H1 (cell line): ENCODE data around the gene ABCA13. TPM values are rescaled to one million over a fixed set of nuclear protein-coding genes. Genes with fewer than 3 reads are reported as not detected.

Source experiments
- CTCF ChIA-PET: fragments of 300-600 bp; sonication (Branson Sonifier 250); formaldehyde crosslinking; loops from one replicate; lab custom pipeline; 2021; ENCODE audit not compliant: partially characterized antibody; lab: Charles Lee
- POLR2A ChIA-PET: fragments of 300-600 bp; sonication (Branson Sonifier 250); formaldehyde crosslinking; loops from one replicate; lab custom pipeline; 2021; ENCODE audit warnings: inconsistent platforms; ENCODE audit not compliant: partially characterized antibody; lab: Charles Lee
- DNase-seq, 2 experiments: peaks; one replicate each; pipeline versions ENCODE4 v3.0.0 to v3.0.0-alpha.2; 2010 to 2022; ENCODE audit warnings: low spot score in 2 of 2, low read depth in 1 of 2, mixed read lengths in 1 of 2
- FAIRE-seq: peaks from 2 replicates; lab custom pipeline; 2011; peaks lifted over from hg19 to GRCh38; lab: Jason Lieb, UNC
- H2AFZ ChIP-seq: 2 replicates; pipeline ENCODE4 v1.8.1; 2012; ENCODE audit warnings: low read length, inconsistent platforms
- H2AK5ac ChIP-seq: 2 replicates; pipeline ENCODE4 v1.6.1; 2013; ENCODE audit warnings: low read depth, low read length
- H2BK120ac ChIP-seq: replicated peaks from 2 replicates; pipeline ENCODE3; 2013; ENCODE audit warnings: low read depth, low read length, inconsistent platforms
- H2BK12ac ChIP-seq: 2 replicates; pipeline ENCODE4 v1.6.1; 2013; ENCODE audit warnings: low read depth, low read length
- H2BK15ac ChIP-seq: 2 replicates; pipeline ENCODE4 v1.6.1; 2013; ENCODE audit warnings: low read length
- H2BK20ac ChIP-seq: 2 replicates; pipeline ENCODE4 v1.6.1; 2013; ENCODE audit warnings: low read length
- H2BK5ac ChIP-seq: 2 replicates; pipeline ENCODE4 v1.6.1; 2013; ENCODE audit warnings: low read depth, low read length
- H3K14ac ChIP-seq: 2 replicates; pipeline ENCODE4 v1.6.1; 2013; ENCODE audit warnings: inconsistent platforms; ENCODE audit not compliant: insufficient read length
- H3K18ac ChIP-seq: 2 replicates; pipeline ENCODE4 v1.6.1; 2013; ENCODE audit warnings: low read length; ENCODE audit errors: extremely low read depth
- H3K23ac ChIP-seq: 2 replicates; pipeline ENCODE4 v1.6.1; 2013; ENCODE audit warnings: inconsistent platforms; ENCODE audit not compliant: insufficient read length
- H3K23me2 ChIP-seq: 2 replicates; pipeline ENCODE4 v1.6.1; 2013; ENCODE audit warnings: low read depth, low read length
- H3K27ac ChIP-seq: 2 replicates; pipeline ENCODE4 v1.6.1; 2011; ENCODE audit warnings: low read depth, low read length, inconsistent platforms
- H3K27me3 ChIP-seq, 4 experiments: replicated peaks in 1 of 4; 1 replicate in 1 of 4; 2 replicates in 3 of 4; pipeline versions ENCODE4 v1.6.1 to v1.8.1; 2011 to 2013; ENCODE audit warnings: low read length in 3 of 4, mild to moderate bottlenecking in 3 of 4, inconsistent platforms in 2 of 4, mixed read lengths in 2 of 4, moderate library complexity in 1 of 4; ENCODE audit not compliant: control insufficient read depth in 3 of 4, insufficient read depth in 3 of 4; ENCODE audit errors: extremely low read depth in 1 of 4
- H3K36me3 ChIP-seq, 4 experiments: 2 replicates each; pipeline versions ENCODE4 v1.6.1 to v1.8.1; 2011 to 2013; ENCODE audit warnings: mild to moderate bottlenecking in 4 of 4, low read length in 3 of 4, moderate library complexity in 2 of 4, control low read depth in 1 of 4, inconsistent platforms in 1 of 4; ENCODE audit not compliant: insufficient read depth in 4 of 4, control insufficient read depth in 2 of 4
- H3K4ac ChIP-seq: replicated peaks from 2 replicates; pipeline ENCODE3; 2013; ENCODE audit warnings: low read length, low read depth, mixed read lengths, inconsistent platforms; ENCODE audit not compliant: insufficient read length
- H3K4me1 ChIP-seq, 4 experiments: replicated peaks in 1 of 4; 1 replicate in 1 of 4; 2 replicates in 3 of 4; pipeline versions ENCODE4 v1.6.1 to v1.8.1; 2011 to 2013; ENCODE audit warnings: low read length in 3 of 4, inconsistent platforms in 2 of 4, mixed read lengths in 1 of 4; ENCODE audit not compliant: insufficient read depth in 4 of 4, control insufficient read depth in 3 of 4
- H3K4me2 ChIP-seq, 2 experiments: 2 replicates each; pipeline versions ENCODE4 v1.6.1 to v1.8.1; 2011 to 2013; ENCODE audit warnings: low read depth in 2 of 2, low read length in 2 of 2, control low read depth in 1 of 2, inconsistent platforms in 1 of 2, mild to moderate bottlenecking in 1 of 2; ENCODE audit not compliant: insufficient read depth in 1 of 2
- H3K4me3 ChIP-seq, 4 experiments: fragments of 200-600, 300-600 bp in 1 of 4; sonication (generic), shearing (Covaris generic), sonication (Bioruptor Twin) in 1 of 4; 2 replicates each; pipeline versions ENCODE4 v1.5.1 to v1.8.1; 2011 to 2016; ENCODE audit warnings: low read length in 4 of 4, low read depth in 3 of 4, control low read depth in 2 of 4, inconsistent platforms in 2 of 4, mild to moderate bottlenecking in 2 of 4, mixed read lengths in 1 of 4, moderate library complexity in 1 of 4; ENCODE audit not compliant: insufficient read depth in 2 of 4; ENCODE audit errors: extremely low read depth in 1 of 4
- H3K56ac ChIP-seq: replicated peaks from 2 replicates; pipeline ENCODE3; 2013; ENCODE audit warnings: low read depth, mild to moderate bottlenecking, mixed read lengths, low read length, inconsistent platforms; ENCODE audit not compliant: insufficient read length
- H3K79me1 ChIP-seq: 2 replicates; pipeline ENCODE4 v1.6.1; 2013; ENCODE audit warnings: low read depth, low read length, control low read depth
- H3K79me2 ChIP-seq, 2 experiments: 2 replicates each; pipeline versions ENCODE4 v1.6.1 to v1.8.1; 2012 to 2013; ENCODE audit warnings: low read length in 2 of 2, mild to moderate bottlenecking in 2 of 2, inconsistent platforms in 1 of 2; ENCODE audit not compliant: insufficient read depth in 2 of 2, control insufficient read depth in 1 of 2
- H3K9ac ChIP-seq, 4 experiments: replicated peaks in 1 of 4; 1 replicate in 1 of 4; 2 replicates in 3 of 4; pipeline versions ENCODE4 v1.6.1 to v1.8.1; 2011 to 2013; ENCODE audit warnings: low read depth in 3 of 4, low read length in 3 of 4, control low read depth in 2 of 4, mild to moderate bottlenecking in 2 of 4, moderate library complexity in 2 of 4, inconsistent platforms in 1 of 4; ENCODE audit errors: extremely low read depth in 1 of 4
- H3K9me3 ChIP-seq, 2 experiments: 2 replicates each; pipeline versions ENCODE4 v1.6.1 to v1.8.1; 2012 to 2013; ENCODE audit warnings: mild to moderate bottlenecking in 2 of 2, moderate library complexity in 2 of 2, control low read depth in 1 of 2, inconsistent platforms in 1 of 2, low read depth in 1 of 2, low read length in 1 of 2, mixed read lengths in 1 of 2; ENCODE audit not compliant: insufficient read depth in 2 of 2
- H4K20me1 ChIP-seq, 2 experiments: replicated peaks in 1 of 2; 2 replicates each; pipeline versions ENCODE3 to v1.8.1; 2011 to 2013; ENCODE audit warnings: inconsistent platforms in 2 of 2, low read length in 2 of 2, mild to moderate bottlenecking in 1 of 2; ENCODE audit not compliant: insufficient read depth in 2 of 2, control insufficient read depth in 1 of 2
- H4K5ac ChIP-seq: 2 replicates; pipeline ENCODE4 v1.6.1; 2013; ENCODE audit warnings: low read length, low read depth, mixed read lengths, inconsistent platforms; ENCODE audit not compliant: insufficient read length
- H4K8ac ChIP-seq: 2 replicates; pipeline ENCODE4 v1.8.0; 2013; ENCODE audit warnings: mild to moderate bottlenecking, moderate library complexity, low read length, inconsistent platforms; ENCODE audit not compliant: insufficient read depth; ENCODE audit errors: extremely low read depth
- H4K91ac ChIP-seq: replicated peaks from 2 replicates; pipeline ENCODE3; 2013; ENCODE audit warnings: low read length, mixed read lengths, inconsistent platforms; ENCODE audit not compliant: insufficient read length
- ASH2L ChIP-seq: fragments of 200-600, 300-600 bp; sonication (generic); IDR thresholded peaks from one replicate; pipeline ENCODE4 v1.7.1; 2017; ENCODE audit warnings: low read length
- E2F6 ChIP-seq: IDR thresholded peaks from 2 replicates; pipeline ENCODE4 v1.6.1; 2012; ENCODE audit warnings: inconsistent platforms
- JUND ChIP-seq: IDR thresholded peaks from 2 replicates; pipeline ENCODE4 v1.6.1; 2011; ENCODE audit warnings: mild to moderate bottlenecking, improper control_type of control experiment, low read length
- KDM1A ChIP-seq: fragments of 200-600, 300-600 bp; sonication (generic); IDR thresholded peaks from 2 replicates; pipeline ENCODE4 v1.7.1; 2016; ENCODE audit warnings: mild to moderate bottlenecking, low read length, borderline replicate concordance
- KDM4A ChIP-seq: IDR thresholded peaks from one replicate; pipeline ENCODE4 v1.7.1; 2012; ENCODE audit warnings: low read depth, mild to moderate bottlenecking, moderate library complexity, low read length, inconsistent platforms; ENCODE audit not compliant: severe bottlenecking
- RNF2 ChIP-seq: fragments of 200-900, 300-1000 bp; sonication (generic); IDR thresholded peaks from 2 replicates; pipeline ENCODE4 v1.7.1; 2016; ENCODE audit warnings: borderline replicate concordance, low read depth, mild to moderate bottlenecking, antibody characterized with exemption, low read length; ENCODE audit not compliant: poor library complexity, severe bottlenecking; ENCODE audit errors: missing control alignments
- SAP30 ChIP-seq: fragments of 300-600 bp; sonication (generic); IDR thresholded peaks from 2 replicates; pipeline ENCODE4 v1.7.1; 2012; ENCODE audit warnings: low read length, moderate library complexity, mild to moderate bottlenecking, inconsistent platforms; ENCODE audit not compliant: insufficient read depth, insufficient replicate concordance
- SIRT6 ChIP-seq: IDR thresholded peaks from one replicate; pipeline ENCODE4 v1.7.1; 2012; ENCODE audit warnings: low read length, inconsistent platforms
- SIX5 ChIP-seq: IDR thresholded peaks from 2 replicates; pipeline ENCODE4 v1.6.1; 2011; ENCODE audit warnings: mild to moderate bottlenecking, low read depth, low read length
- WGBS, 2 experiments: shearing (Covaris generic) in 1 of 2; methylation state at CpG; one replicate each; pipeline versions ENCODE4 v1.1.6 to v1.1.7; 2013 to 2015; ENCODE audit warnings: low lambda C conversion rate in 2 of 2, mixed read lengths in 2 of 2, inconsistent platforms in 1 of 2, low coverage in 1 of 2, missing lambda C conversion rate in 1 of 2; ENCODE audit not compliant: insufficient replicate concordance in 2 of 2, insufficient coverage in 1 of 2, insufficient read length in 1 of 2; ENCODE audit errors: extremely low coverage in 1 of 2, missing lambda C conversion rate in 1 of 2; 5-methylcytosine and 5-hydroxymethylcytosine counted together
- polyA plus RNA-seq, 7 experiments: library from polyadenylated mRNA; depleted of rRNA in 3 of 7; stranded (reverse) in 5 of 7; unstranded in 2 of 7; fragments of >200 nt in 5 of 7; fragments of 200-250 nt in 2 of 7; gene quantifications; 1 replicate in 5 of 7; 2 replicates in 1 of 7; 4 replicates in 1 of 7; pipeline versions ENCODE4 v1.2.1 to v1.2.3, GENCODE V29; 2011 to 2013; ENCODE audit warnings: missing spikeins in 2 of 7, mixed read lengths in 2 of 7
- total RNA-seq: library from RNA; stranded (reverse); fragmentation: NEBNext Ultra II Directional; extraction: Animal tissue kit (Norgen Biotek cat#: 25700); gene quantifications from 2 replicates; pipeline ENCODE4 v1.2.1, GENCODE V29; 2021
- TF ChIP-seq, protein P1 (sequence below), 3 experiments: IDR thresholded peaks; 1 replicate in 2 of 3; 2 replicates in 1 of 3; pipeline versions ENCODE4 v1.5.1 to v1.6.1; 2011; ENCODE audit warnings: low read length in 3 of 3, mild to moderate bottlenecking in 3 of 3, inconsistent platforms in 2 of 3, low read depth in 1 of 3, moderate library complexity in 1 of 3; ENCODE audit not compliant: insufficient read depth in 1 of 3; ENCODE audit errors: control extremely low read depth in 1 of 3

ABCA13 gene
- total and polyA plus RNA-seq, 2 of the 8 experiments (the other 6 are each of a cell fraction or from before 2014, with no cell fraction given) = 0.07 to 0.09 TPM

DNA sequence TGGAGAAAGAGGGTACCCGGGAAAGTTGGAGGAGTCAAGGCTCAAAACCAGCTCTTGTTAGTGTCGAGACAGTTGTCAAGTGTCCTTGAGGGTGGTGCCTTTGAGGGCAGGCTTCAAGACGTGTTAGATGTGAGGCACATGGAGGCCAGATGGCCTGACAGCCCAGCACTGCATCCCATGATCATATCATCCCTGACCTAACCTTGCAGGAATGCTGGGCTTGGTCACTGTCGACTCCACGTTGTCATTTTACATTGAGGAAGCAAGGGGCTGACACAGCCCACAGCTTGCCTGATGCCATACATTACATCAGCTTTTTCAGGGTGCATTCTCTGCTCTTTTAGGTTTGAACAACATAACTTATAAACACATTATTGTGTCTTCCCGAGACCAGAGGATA lies 114.1 kb downstream of the ABCA13 start:
- Histone ChIP-seq H3K4me2 (no peak overlapping the region), H3K27me3 (no peaks in the 10 kb centered on the region), H3K14ac (no peak overlapping the region), H3K79me2 (no peaks in the 10 kb centered on the region), H3K4ac (no peak overlapping the region), H3K27ac (no peak overlapping the region), H4K8ac (no peak overlapping the region), H4K20me1 (no peaks in the 10 kb centered on the region), H3K9ac (no peak overlapping the region), H3K9me3 (no peaks in the 10 kb centered on the region), H3K4me3 (no peak overlapping the region), H4K5ac (no peak overlapping the region), H3K4me1 (no peaks in the 10 kb centered on the region), H3K79me1 (no peaks in the 10 kb centered on the region), H2BK15ac (no peak overlapping the region), H3K36me3 (no peaks in the 10 kb centered on the region), H2AFZ (peak overlapping the region; percentile 25; the same call in 1 of the 2 replicates), H3K23me2 (no peaks in the 10 kb centered on the region), H3K56ac (no peak overlapping the region), H2BK120ac (no peak overlapping the region), H4K91ac (no peak overlapping the region), H2AK5ac (no peak overlapping the region), H2BK20ac (no peak overlapping the region), H2BK5ac (no peak overlapping the region), H3K18ac (no peak overlapping the region), H2BK12ac (no peak overlapping the region), H3K23ac (no peak overlapping the region)
- CTCF ChIA-PET = interaction anchor here (2.0 kb wide), 1 partner anchor 14 kb away, joined by 7 read pairs; no protein-coding TSS in a partner anchor
- TF ChIP-seq, protein P1, sequence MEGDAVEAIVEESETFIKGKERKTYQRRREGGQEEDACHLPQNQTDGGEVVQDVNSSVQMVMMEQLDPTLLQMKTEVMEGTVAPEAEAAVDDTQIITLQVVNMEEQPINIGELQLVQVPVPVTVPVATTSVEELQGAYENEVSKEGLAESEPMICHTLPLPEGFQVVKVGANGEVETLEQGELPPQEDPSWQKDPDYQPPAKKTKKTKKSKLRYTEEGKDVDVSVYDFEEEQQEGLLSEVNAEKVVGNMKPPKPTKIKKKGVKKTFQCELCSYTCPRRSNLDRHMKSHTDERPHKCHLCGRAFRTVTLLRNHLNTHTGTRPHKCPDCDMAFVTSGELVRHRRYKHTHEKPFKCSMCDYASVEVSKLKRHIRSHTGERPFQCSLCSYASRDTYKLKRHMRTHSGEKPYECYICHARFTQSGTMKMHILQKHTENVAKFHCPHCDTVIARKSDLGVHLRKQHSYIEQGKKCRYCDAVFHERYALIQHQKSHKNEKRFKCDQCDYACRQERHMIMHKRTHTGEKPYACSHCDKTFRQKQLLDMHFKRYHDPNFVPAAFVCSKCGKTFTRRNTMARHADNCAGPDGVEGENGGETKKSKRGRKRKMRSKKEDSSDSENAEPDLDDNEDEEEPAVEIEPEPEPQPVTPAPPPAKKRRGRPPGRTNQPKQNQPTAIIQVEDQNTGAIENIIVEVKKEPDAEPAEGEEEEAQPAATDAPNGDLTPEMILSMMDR (IDR thresholded peaks at IDR 0.05; ENCODE audit: control extremely low read depth in 1 of 3, insufficient read depth in 1 of 3, low read depth in 1 of 3, low read length in 3 of 3) = no peak
- no peak for TF ChIP-seq JUND
- no peak for TF ChIP-seq SIRT6
- no peak for TF ChIP-seq KDM4A
- no peak for TF ChIP-seq ASH2L
- no peak for TF ChIP-seq RNF2
- TF ChIP-seq SAP30 = no peak
- no peak for TF ChIP-seq KDM1A
- no peak for TF ChIP-seq SIX5
- TF ChIP-seq E2F6 = no peak
- WGBS, 2 experiments = 54% methylated on average over 6 of the region's 6 CpGs; no CpG with 5 or more reads in 1 of the 2 experiments
- DNase-seq = no peak
- POLR2A ChIA-PET = no interaction called here
- no peak for FAIRE-seq
